Ishikawa (cell line): Measurements from ENCODE around the gene KIAA1217.

Experiments
- CEBPB ChIP-seq: IDR thresholded peaks from 2 replicates; pipeline ENCODE4 v1.6.1; 2012
- CREB1 ChIP-seq: IDR thresholded peaks from 2 replicates; pipeline ENCODE4 v1.6.1; 2012; ENCODE audit warnings: low read depth
- EGR1 ChIP-seq: IDR thresholded peaks from 2 replicates; pipeline ENCODE4 v1.6.1; 2012
- EP300 ChIP-seq: IDR thresholded peaks from 2 replicates; pipeline ENCODE4 v1.6.1; 2012; ENCODE audit warnings: borderline replicate concordance
- FOXM1 ChIP-seq: IDR thresholded peaks from 2 replicates; pipeline ENCODE4 v1.6.1; 2012; ENCODE audit warnings: low read depth, borderline replicate concordance
- MAX ChIP-seq: IDR thresholded peaks from 2 replicates; pipeline ENCODE4 v1.6.1; 2012
- NFIC ChIP-seq: IDR thresholded peaks from 2 replicates; pipeline ENCODE4 v1.6.1; 2012
- RAD21 ChIP-seq: IDR thresholded peaks from 2 replicates; pipeline ENCODE4 v1.6.1; 2012; ENCODE audit warnings: low read depth
- REST ChIP-seq: IDR thresholded peaks from 2 replicates; pipeline ENCODE4 v1.6.1; 2012; ENCODE audit warnings: low read depth, mild to moderate bottlenecking
- TAF1 ChIP-seq: IDR thresholded peaks from 2 replicates; pipeline ENCODE4 v1.6.1; 2012; ENCODE audit warnings: low read depth, mild to moderate bottlenecking
- TCF12 ChIP-seq: IDR thresholded peaks from 2 replicates; pipeline ENCODE4 v1.6.1; 2012; ENCODE audit warnings: low read depth
- TEAD4 ChIP-seq: IDR thresholded peaks from 2 replicates; pipeline ENCODE4 v1.6.1; 2012
- USF1 ChIP-seq: IDR thresholded peaks from 2 replicates; pipeline ENCODE4 v1.6.1; 2012
- YY1 ChIP-seq: IDR thresholded peaks from 2 replicates; pipeline ENCODE4 v1.6.1; 2012; ENCODE audit warnings: low read depth
- ZBTB7A ChIP-seq: IDR thresholded peaks from 2 replicates; pipeline ENCODE4 v1.6.1; 2012; ENCODE audit warnings: low read depth

KIAA1217 gene

GRCh38 chr10:24239289-24240040 is 30.5 kb downstream of the KIAA1217 start:
- TF ChIP-seq NFIC (no peak), CREB1 (no peak), TCF12 (no peak), FOXM1 (no peak), USF1 (no peak), MAX (no peak), TAF1 (no peak), EGR1 (no peak), TEAD4 (no peak), CEBPB (no peak)

GRCh38 chr10:24240041-24240751 is 31.3 kb downstream of the KIAA1217 start:
- TF ChIP-seq ZBTB7A, result no peak
- TF ChIP-seq EP300, result no peak
- TF ChIP-seq CREB1, result no peak
- TF ChIP-seq CEBPB, result peak; percentile 55; the same call in 1 of the 2 replicates
- TF ChIP-seq TEAD4, result no peak
- no peak for TF ChIP-seq RAD21

GRCh38 chr10:24241536-24242040 is 32.6 kb downstream of the KIAA1217 start:
- TF ChIP-seq CEBPB, result no peak
- TF ChIP-seq REST, result no peak
- no peak for TF ChIP-seq NFIC
- TF ChIP-seq TEAD4, result no peak
- TF ChIP-seq CREB1, result no peak
- TF ChIP-seq ZBTB7A, result no peak
- TF ChIP-seq YY1, result no peak
- no peak for TF ChIP-seq EP300
- no peak for TF ChIP-seq TAF1
- TF ChIP-seq USF1, result no peak
- TF ChIP-seq RAD21, result no peak
- no peak for TF ChIP-seq EGR1

GRCh38 chr10:24242562-24242961 is 33.6 kb downstream of the KIAA1217 start:
- TF ChIP-seq TEAD4, result no peak
- TF ChIP-seq NFIC, result no peak
- no peak for TF ChIP-seq CEBPB
- TF ChIP-seq TAF1, result no peak
- TF ChIP-seq EP300, result no peak
- no peak for TF ChIP-seq CREB1
- no peak for TF ChIP-seq YY1
- no peak for TF ChIP-seq MAX
- TF ChIP-seq ZBTB7A, result no peak
- TF ChIP-seq RAD21, result no peak
- no peak for TF ChIP-seq EGR1
- TF ChIP-seq REST, result no peak

GRCh38 chr10:24246365-24246764 is 37.4 kb downstream of the KIAA1217 start:
- TF ChIP-seq CEBPB, result no peak
- no peak for TF ChIP-seq EP300
- TF ChIP-seq NFIC, result no peak
- no peak for TF ChIP-seq MAX
- no peak for TF ChIP-seq TAF1
- no peak for TF ChIP-seq YY1
- TF ChIP-seq TCF12, result no peak
- TF ChIP-seq FOXM1, result no peak

GRCh38 chr10:24247841-24248240 is 38.9 kb downstream of the KIAA1217 start:
- TF ChIP-seq TCF12, result no peak
- no peak for TF ChIP-seq YY1
- no peak for TF ChIP-seq EGR1
- TF ChIP-seq USF1, result no peak
- TF ChIP-seq ZBTB7A, result no peak
- TF ChIP-seq FOXM1, result no peak
- no peak for TF ChIP-seq NFIC
- no peak for TF ChIP-seq TAF1
- no peak for TF ChIP-seq EP300
- no peak for TF ChIP-seq CEBPB
- no peak for TF ChIP-seq TEAD4
- no peak for TF ChIP-seq REST
